Stimulated activated CD8-positive, alpha-beta memory T cell treated with anti-CD3 and anti-CD28 coated beads, Interleukin-7, amount 100 ng/mL, for 24 hours (primary cell): ENCODE results near the gene SKIC2.
"Not testable (repeated sequence)": the region's sequence is repeated elsewhere in the genome, so short reads cannot be mapped to it uniquely, and the experiment has no call there.

Experiments used
- DNase-seq: peaks from one replicate; pipeline ENCODE4 v3.0.0-alpha.2; 2020; ENCODE audit warnings: low read depth

The SKIC2 gene

DNA sequence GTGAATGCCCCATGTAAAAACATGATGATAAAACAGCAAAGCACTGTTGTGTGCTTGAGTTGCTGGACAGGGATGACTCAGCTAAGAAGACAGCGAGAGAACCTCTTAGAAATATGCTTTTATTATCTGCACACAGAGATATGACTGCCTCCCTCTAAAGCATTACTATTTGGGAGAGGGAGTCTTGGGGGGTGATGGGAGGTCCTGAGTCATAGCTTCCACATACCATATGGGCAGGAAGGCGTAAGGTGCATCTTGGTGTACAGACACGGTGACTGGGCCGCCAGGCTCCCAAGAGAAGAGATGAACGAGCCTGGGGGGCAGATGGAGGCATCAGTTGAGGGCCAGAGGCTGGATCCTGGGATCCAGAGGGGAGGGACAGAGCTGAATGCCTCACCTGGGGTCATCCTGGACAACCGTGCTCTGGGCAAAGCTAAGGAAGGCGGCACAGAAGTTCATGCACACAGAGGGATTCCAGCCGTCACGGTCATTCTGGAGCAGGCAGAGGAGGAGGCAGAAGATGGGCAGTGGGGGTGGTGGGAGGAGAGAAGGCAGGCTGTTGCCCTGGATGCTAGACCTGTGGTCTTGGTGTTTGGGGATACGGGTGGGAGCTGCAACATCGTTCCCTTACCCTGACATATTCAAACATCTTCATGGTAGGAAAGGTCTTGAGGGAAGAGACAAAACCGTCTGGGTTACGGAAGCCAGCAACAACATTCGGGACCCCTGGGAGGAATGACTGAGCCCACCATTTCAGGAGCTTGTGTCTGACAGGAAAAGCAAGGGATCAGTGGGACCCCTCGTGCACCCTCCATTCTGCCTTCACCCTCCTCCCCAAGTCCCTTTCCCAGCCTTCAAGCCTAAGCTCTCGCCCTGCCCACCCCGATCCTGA lies 11.0 kb downstream of the SKIC2 start:
- DNase-seq: no peak

DNA sequence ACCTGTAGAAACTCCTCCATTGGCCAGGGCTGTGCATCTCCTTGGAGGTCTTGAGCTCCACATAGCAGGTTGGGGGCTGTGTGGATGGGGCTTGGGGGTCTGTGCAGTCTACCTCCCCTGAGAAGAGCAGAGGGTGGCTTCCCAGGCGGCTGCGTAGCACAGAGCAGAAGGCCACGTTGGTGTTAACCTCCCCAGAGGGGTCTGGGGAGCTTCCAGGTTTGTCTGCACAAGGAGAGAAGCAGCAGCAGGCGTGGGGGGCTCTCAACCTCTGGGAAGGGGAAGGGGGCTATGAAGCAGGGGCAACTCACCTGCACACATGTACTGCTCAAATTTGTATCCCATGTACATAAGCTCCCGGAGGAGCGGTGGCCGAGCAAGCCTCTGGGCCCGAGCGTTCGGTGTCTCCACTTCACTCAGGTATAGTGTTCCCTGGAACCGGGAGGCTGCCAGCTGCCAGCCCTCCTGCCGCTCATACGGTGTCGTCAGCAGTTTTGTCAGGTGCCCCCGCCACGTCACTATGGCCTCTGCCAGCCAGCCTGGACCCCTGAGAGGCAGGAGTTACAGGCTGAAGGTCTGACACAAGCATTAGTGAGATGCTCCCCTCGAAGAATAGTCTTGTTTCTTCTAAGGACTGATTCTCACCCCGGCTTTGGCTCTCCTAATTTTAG lies 11.8 kb downstream of the SKIC2 start:
- no peak for DNase-seq

DNA sequence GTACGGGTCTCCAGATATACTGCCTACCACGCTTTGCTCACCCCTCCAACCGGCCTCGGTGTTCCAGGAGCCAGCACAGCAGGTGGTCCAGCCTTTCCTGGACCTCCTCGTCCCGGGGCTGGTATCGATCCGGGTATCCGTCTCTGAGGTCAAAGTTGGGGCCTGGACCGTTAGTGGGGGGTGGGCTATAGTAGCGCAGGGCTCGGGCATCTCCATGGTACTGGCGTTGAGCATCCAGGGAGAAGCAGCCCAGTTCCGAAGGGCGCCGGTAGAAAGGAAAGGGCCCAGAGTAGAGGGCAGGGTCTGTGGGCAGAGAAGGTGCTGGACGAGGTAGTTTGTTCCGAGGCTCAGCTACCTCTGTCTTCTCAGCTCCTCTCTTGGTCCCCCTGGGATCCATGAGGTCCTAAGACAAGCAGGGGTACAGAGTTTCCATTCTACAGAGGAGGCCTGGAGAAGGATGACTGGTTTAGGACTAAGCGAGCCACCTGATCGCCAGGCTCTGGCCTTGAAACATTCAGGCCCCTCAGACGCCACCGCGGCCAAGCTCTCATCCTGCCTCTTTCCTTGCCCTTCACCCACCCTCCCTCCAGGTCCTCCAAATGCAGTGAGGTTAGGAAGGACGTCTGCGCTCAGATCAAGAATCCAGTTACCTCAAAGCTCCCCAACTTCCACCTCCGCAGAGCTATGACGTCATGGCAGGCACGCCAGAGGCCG lies 12.5 kb downstream of the SKIC2 start:
- DNase-seq: no peak

DNA sequence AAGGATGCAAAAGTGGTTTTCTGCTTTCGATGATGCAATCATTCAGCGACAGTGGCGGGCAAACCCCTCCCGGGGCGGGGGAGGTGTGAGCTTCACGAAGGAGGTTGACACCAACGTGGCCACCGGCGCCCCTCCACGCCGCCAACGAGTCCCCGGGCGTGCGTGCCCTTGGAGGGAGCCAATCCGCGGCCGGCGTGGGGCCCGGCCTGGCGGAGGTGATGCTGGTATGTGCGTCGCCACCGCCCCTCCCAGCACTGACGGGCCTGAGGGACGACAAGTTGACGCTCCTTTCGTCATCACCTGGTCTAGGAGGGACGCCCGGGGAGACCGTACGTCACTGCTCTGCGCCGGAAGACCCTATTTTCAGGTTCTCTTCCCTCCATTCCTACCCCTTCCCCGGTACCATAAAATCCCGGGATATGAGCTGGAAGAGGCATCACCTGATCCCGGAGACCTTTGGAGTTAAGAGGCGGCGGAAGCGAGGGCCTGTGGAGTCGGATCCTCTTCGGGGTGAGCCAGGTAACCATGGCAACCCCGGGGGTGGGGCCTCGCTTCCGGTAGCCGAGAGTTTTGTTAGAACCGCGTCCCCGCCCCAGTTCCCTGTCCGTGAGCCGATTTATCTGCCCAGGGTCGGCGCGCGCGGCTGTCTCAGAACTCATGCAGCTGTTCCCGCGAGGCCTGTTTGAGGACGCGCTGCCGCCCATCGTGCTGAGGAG lies 13.2 kb downstream of the SKIC2 start, which contains the start of gene DXO:
DXO (minus strand) TSS at position 146 of the 716 bp plus-strand sequence. CDS start 463 bp downstream, outside the sequence.
- DNase-seq: peak; percentile 94

DNA sequence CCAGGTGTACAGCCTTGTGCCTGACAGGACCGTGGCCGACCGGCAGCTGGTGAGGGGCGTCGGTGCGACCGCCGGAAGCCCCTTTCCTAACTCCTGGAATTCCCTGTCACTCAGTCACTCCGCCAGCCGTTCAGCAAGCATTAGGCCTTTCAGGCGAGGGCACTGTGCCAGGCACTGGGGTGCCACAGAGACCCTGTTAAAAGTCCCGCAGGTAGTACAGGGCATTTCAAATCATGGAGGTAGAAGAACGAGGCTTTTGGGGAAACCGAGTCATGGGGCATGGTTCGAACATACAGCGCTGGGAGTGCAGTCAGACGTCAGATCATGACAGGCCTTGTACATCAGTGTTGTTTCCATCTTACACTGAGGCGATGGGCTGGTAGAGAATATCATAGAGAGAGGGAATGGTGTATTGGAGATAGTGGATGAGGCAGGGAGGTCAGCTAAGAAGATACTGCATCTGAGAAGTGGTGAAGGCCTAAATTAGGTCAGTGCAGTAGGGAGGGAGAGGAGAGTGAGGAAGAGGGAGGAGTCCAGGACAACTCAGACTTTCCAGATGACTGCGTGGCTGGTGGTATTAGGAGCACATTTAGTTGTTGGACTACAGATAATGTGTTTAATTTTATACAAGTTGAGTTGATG lies 13.9 kb downstream of the SKIC2 start:
- DNase-seq: no peak

DNA sequence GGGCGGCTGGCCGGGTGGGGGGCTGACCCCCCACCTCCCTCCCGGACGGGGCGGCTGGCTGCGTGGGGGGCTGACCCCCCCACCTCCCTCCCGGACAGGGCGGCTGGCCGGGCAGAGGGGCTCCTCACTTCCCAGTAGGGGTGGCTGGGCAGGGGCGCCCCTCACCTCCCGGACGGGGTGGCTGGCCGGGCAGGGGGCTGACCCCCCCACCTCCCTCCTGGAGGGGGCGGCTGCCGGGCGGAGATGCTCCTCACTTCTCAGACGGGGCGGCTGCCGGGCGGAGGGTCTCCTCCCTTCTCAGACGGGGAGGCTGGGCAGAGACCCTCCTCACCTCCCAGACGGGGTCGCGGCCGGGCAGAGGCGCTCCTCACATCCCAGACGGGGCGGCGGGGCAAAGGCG lies 17.1 kb downstream of the SKIC2 start:
- not testable (repeated sequence) for DNase-seq

DNA sequence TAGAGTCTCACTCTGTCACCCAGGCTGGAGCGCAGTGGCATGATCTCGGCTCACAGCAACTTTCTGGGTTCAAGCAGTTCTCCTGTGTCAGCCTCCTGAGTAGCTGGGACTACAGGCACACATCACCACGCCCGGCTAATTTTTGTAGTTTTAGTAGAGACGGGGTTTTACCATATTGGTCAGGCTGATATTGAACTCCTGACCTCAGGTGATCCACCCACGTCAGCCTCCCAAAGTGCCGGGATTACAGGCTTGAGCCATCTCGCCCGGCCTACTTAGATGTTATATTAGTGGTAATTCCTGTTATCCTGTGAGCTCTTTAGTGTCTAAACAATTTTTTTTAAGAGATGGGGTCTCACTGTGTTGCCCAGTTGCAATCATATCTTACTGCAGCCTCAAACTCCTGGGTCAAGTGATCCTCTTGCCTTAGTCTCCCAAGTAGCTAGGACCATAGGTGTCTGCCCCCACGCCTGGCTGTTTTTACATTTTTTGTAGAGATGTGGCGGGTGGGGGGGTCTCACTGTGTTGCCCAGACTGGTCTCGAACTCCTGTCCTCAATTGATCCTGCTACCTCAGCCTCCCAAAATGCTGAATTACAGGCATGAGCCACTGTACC lies 18.9 kb downstream of the SKIC2 start:
- no peak for DNase-seq

DNA sequence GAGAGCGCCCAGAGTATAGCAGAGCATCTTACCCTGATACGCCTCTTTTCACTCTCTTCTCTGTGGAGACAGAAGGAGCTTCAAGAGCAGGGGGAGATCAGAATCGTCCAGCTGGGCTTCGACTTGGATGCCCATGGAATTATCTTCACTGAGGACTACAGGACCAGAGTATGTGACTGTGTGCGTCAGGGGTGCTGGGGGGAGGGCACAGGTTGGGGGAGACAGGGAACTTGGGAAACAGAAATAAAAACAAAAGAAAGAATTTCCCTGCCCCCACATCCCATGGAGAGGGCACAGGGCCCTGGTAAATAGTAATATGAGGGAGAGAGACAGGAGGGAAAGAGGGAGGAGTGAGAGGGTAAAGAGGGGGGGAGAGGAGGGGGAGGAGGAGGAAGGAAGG lies 19.9 kb downstream of the SKIC2 start:
- no peak for DNase-seq

DNA sequence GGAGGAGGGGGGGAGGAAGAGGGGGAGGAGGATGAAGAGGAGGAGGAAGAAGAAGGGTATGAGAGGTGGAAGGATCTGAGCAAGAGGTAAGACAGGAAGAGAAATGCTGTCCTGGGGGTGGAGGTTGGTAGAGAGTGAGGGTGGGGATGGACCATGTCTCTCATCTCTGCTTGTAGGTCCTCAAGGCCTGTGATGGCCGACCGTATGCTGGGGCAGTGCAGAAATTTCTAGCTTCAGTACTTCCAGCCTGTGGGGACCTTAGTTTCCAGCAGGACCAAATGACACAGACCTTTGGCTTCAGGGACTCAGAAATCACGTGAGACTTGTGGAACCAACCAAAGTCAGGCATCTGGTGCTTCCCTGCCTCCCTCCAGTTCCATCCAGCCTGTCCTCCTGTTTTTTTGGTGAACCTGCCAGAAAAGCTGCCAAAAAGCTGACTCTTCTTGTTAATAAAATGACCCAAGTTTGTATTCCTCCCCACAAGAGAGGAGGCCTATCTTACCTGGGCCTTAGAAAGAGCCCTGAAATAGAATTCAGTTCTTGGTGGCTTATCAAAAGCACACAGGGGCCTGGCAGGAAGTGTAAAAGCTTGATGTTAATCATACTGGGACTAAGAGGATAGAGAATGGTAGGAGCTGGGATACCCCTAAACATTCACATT lies 20.4 kb downstream of the SKIC2 start:
- DNase-seq: no peak

DNA sequence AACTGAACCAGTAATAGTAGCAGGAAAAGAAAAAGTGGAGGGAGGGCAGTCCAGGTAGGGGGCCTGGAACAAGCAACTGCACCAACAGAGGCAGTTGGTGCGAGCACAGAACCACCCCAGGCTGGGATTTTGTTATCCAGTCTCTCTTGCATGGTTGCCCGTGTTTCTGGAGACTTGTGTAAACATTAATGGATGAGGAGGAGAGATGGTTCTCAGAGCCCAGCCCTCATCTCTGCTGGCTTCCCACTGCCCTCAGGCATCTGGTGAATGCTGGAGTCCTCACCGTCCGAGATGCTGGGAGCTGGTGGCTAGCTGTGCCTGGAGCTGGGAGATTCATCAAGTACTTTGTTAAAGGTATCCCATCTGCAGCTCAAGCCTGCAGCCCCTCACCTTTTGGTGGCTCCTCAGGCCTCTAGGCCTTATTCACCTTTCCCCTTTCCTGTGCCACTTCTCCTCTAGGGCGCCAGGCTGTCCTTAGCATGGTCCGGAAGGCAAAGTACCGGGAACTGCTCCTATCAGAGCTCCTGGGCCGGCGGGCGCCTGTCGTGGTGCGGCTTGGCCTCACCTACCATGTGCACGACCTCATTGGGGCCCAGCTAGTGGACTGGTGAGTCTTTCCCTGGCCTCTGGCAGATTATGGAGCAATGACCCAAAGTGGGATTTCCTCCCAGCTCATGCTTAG lies 21.4 kb downstream of the SKIC2 start:
- not testable (repeated sequence) for DNase-seq

DNA sequence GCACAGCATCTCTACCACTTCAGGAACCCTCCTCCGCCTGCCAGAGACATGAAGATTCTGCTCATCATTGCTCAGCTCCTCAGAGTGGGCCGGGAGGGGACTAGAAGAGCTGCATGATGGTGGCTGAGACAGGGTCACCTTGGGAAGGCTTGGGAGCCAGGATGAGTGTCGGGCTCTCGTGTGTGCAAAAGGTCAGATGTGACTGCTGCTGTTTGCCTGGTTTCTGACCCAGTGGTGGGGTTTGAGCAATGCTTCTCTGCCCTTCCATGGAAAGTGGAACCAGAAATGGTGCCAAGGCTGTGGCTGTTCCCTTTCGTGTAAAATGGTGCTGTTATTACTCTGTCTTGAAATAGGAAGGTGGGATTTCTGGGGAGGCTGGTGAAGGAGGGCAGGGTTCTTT lies 22.0 kb downstream of the SKIC2 start:
- not testable (repeated sequence) for DNase-seq

DNA sequence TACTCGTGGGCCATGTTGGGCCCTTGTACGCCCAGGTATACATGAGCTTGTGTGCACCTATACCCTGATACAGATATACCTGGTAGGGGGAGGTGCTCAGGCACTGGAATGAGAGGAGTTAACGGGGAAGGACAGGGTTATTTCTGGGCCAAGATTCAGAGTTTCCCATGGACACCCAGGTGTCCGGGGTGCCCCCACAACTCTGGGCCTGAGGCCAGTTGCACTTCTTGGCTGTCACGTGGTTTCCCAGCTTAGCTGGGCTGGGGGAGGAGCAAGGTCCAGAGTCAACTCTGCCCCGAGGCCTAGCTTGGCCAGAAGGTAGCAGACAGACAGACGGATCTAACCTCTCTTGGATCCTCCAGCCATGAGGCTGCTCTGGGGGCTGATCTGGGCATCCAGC lies 22.8 kb downstream of the SKIC2 start, which contains the start of gene C4A:
C4A (plus strand) TSS at position 314 of the 400 bp plus-strand sequence; CDS start at position 365, 51 bp downstream.
- not testable (repeated sequence) for DNase-seq

DNA sequence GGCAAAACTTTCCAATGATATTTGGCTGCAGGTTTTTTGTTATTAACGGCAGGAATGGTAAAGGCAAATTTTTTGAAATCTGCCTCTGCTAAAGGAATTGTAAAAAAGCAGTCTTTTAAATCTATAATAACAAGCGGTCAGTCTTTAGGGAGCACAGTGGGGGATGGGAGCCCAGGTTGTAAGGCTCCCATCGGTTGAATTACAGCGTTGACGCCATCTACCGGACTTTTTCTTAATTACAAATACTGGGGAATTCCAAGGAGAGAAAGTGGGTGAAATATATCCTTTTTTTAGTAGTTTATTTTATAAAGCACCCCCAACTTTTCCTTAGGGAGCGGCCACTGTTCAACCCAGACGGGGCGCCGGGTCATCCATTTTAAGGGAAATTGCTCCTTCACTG lies 30.4 kb downstream of the SKIC2 start:
- DNase-seq: not testable (repeated sequence)

DNA sequence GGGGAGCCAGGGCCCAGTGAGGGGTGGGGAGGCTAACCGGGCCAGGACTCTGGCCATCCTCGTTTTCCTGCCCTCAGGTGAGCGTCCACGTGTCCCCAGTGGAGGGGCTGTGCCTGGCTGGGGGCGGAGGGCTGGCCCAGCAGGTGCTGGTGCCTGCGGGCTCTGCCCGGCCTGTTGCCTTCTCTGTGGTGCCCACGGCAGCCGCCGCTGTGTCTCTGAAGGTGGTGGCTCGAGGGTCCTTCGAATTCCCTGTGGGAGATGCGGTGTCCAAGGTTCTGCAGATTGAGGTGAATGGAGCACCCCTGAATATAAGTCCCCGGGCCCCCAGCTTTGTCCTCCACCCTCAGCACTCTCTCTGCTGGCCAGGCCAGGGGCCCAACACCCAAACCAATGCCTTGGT lies 35.4 kb downstream of the SKIC2 start:
- not testable (repeated sequence) for DNase-seq

DNA sequence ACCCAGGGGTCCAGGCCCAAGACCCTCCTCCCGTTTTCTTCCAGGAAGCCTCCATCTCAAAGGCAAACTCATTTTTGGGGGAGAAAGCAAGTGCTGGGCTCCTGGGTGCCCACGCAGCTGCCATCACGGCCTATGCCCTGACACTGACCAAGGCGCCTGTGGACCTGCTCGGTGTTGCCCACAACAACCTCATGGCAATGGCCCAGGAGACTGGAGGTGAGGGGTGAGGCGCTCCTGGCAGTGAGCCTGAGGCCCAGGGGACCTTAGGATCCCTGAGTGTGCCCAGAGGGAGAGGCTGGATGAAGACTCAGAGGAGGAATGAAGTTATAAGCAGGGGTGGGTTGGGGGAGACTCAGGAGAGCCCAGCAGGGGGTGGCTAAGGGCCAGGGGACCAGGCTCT lies 37.4 kb downstream of the SKIC2 start:
- DNase-seq: not testable (repeated sequence)

DNA sequence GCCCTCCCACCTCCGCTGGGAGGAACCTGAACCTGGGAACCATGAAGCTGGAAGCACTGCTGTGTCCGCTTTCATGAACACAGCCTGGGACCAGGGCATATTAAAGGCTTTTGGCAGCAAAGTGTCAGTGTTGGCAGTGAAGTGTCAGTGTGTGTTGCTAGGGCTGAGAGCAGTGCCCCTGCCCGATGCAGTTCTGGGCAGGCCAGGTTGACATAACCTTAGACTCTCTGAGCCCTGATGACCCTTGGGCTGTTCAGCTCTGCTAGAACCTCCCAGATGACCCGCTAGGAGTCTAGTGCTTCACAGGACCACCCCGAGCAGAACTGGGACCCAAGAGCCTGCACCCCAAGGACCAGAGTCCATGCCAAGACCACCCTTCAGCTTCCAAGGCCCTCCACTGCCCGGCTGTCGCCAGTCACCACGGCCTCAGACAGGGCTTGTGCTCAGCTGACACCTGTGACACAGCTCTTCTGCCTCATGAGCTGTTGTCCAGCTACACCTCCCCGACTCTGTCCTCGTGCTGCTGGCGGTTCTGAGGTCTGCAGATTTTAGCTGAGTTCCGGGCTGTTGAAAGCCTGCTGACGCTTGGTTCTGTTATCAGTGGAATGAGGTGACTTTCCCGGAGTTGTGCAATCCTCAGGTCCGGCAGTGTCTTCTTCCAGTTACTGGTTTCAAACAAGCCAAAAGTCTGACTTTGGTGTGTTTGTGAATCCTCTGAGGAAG lies 43.7 kb downstream of the SKIC2 start:
- DNase-seq: not testable (repeated sequence)

DNA sequence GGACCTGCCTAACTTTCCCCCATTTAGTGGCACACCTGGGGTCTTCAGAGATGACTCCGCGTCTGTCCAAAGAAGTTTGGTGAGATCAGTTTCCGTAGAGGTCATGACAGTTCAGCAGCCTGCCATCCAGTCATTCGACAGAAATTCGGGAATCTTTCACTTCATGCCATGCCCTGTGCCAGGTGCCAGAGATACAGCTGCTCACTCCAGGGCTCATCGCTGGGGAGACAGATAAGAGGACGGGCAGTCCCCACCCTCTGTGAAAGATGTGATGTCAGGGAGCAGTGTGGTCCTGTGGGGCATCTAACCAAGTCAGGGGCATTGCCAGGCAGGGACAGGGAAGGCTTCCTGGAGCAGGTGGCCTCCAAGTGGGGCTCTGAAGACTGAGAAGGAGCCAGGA lies 44.3 kb downstream of the SKIC2 start:
- DNase-seq: not testable (repeated sequence)

DNA sequence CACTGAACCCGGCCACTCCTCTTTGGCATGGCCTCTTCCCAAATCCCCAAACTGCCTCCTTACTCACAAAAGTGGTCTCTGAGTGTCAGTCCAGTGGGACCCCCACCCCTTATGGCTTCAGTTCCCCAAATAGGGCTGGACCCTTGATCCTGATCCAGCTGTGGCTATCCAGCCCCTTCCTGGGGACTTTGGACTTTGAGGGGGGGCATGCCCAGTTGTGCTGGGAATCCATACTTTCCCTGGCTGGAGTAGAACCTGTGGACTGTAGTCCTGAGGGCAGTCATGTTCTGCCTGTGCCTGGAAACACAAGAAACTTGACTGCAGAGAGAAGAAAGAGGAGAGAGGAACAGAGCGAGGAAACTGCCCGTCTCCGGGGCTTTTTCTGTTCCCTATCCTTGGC lies 45.4 kb downstream of the SKIC2 start:
- not testable (repeated sequence) for DNase-seq
